SK-N-SH treated with all-trans-retinoic acid at 6 μM for 48 hours (cell line): ENCODE results near the gene ATXN10.

ENCODE experiments used
- ATAC-seq: fragments of 200-7000 bp; cut with Tn5 transposase; 3 replicates; pipeline ENCODE4 v1.9.1; 2020; ENCODE audit warnings: mild to moderate bottlenecking, moderate library complexity
- ARNTL ChIP-seq: fragments of 450-650 bp; formaldehyde crosslinking; IDR thresholded peaks from 2 replicates; pipeline ENCODE4 v1.5.0; 2020; ENCODE audit warnings: low read depth, mild to moderate bottlenecking, moderate library complexity, borderline replicate concordance
- CSDC2 ChIP-seq: fragments of 250-450 bp; sonication (Bioruptor Pico); IDR thresholded peaks from 2 replicates; pipeline ENCODE4 v1.5.0; 2020; ENCODE audit warnings: mild to moderate bottlenecking, moderate library complexity
- CSRNP3 ChIP-seq: fragments of 250-450 bp; sonication (Bioruptor Pico); IDR thresholded peaks from 2 replicates; pipeline ENCODE4 v1.5.1; 2021; ENCODE audit warnings: mild to moderate bottlenecking, moderate library complexity
- ESRRG ChIP-seq: fragments of 250-450 bp; sonication (Bioruptor Pico); IDR thresholded peaks from 2 replicates; pipeline ENCODE4 v1.6.1; 2021; ENCODE audit warnings: mild to moderate bottlenecking
- GLIS3 ChIP-seq: fragments of 250-450 bp; sonication (Bioruptor Pico); IDR thresholded peaks from 2 replicates; pipeline ENCODE4 v1.5.0; 2020; ENCODE audit warnings: mild to moderate bottlenecking, moderate library complexity
- OSR1 ChIP-seq: fragments of 250-450 bp; sonication (Bioruptor Pico); IDR thresholded peaks from 2 replicates; pipeline ENCODE4 v1.8.0; 2022; ENCODE audit warnings: moderate library complexity, mild to moderate bottlenecking, inconsistent platforms
- POU6F1 ChIP-seq: fragments of 250-450 bp; sonication (Bioruptor Pico); IDR thresholded peaks from 2 replicates; pipeline ENCODE4 v1.8.0; 2021; ENCODE audit warnings: low read depth, mild to moderate bottlenecking, moderate library complexity, borderline replicate concordance
- PPARA ChIP-seq: fragments of 250-450 bp; sonication (Bioruptor Pico); IDR thresholded peaks from 2 replicates; pipeline ENCODE4 v1.5.0; 2020; ENCODE audit warnings: mild to moderate bottlenecking, borderline replicate concordance
- RARB ChIP-seq: fragments of 250-450 bp; sonication (Bioruptor Pico); IDR thresholded peaks from 2 replicates; pipeline ENCODE4 v1.8.0; 2021; ENCODE audit warnings: mild to moderate bottlenecking, moderate library complexity
- SNAI2 ChIP-seq: fragments of 250-450 bp; sonication (Bioruptor Pico); IDR thresholded peaks from 2 replicates; pipeline ENCODE4 v1.5.0; 2020; ENCODE audit warnings: mild to moderate bottlenecking, moderate library complexity
- TOX ChIP-seq: fragments of 250-450 bp; sonication (Bioruptor Pico); IDR thresholded peaks from 2 replicates; pipeline ENCODE4 v1.8.0; 2021; ENCODE audit warnings: mild to moderate bottlenecking, moderate library complexity, borderline replicate concordance
- TSHZ2 ChIP-seq: fragments of 250-450 bp; sonication (Bioruptor Pico); IDR thresholded peaks from 2 replicates; pipeline ENCODE4 v1.5.0; 2020; ENCODE audit warnings: mild to moderate bottlenecking, moderate library complexity
- ZC3H10 ChIP-seq: fragments of 250-450 bp; sonication (Bioruptor Pico); IDR thresholded peaks from 2 replicates; pipeline ENCODE4 v1.5.1; 2021; ENCODE audit warnings: mild to moderate bottlenecking, moderate library complexity
- ZFP3 ChIP-seq: fragments of 250-450 bp; sonication (Bioruptor Pico); IDR thresholded peaks from 2 replicates; pipeline ENCODE4 v1.5.0; 2020; ENCODE audit warnings: mild to moderate bottlenecking, moderate library complexity
- ZFP30 ChIP-seq: fragments of 450-650 bp; formaldehyde crosslinking; IDR thresholded peaks from 2 replicates; pipeline ENCODE4 v1.5.0; 2022; ENCODE audit warnings: mild to moderate bottlenecking, moderate library complexity
- ZNF565 ChIP-seq: fragments of 450-650 bp; formaldehyde crosslinking; conservative IDR thresholded peaks from 2 replicates; pipeline ENCODE4 v1.5.0; 2020; ENCODE audit warnings: low read depth, mild to moderate bottlenecking, moderate library complexity
- ZNF70 ChIP-seq: fragments of 450-650 bp; formaldehyde crosslinking; IDR thresholded peaks from 2 replicates; pipeline ENCODE4 v1.5.0; 2020; ENCODE audit warnings: mild to moderate bottlenecking, moderate library complexity
- ZNF8 ChIP-seq: fragments of 450-650 bp; formaldehyde crosslinking; IDR thresholded peaks from 2 replicates; pipeline ENCODE4 v1.5.0; 2020; ENCODE audit warnings: mild to moderate bottlenecking, moderate library complexity
- TF ChIP-seq, protein P1 (sequence below): fragments of 250-450 bp; sonication (Bioruptor Pico); IDR thresholded peaks from 2 replicates; pipeline ENCODE4 v1.8.0; 2020; ENCODE audit warnings: mild to moderate bottlenecking, moderate library complexity, borderline replicate concordance
- TF ChIP-seq, protein P2 (sequence below): fragments of 250-450 bp; sonication (Bioruptor Pico); IDR thresholded peaks from 2 replicates; pipeline ENCODE4 v1.5.1; 2020; ENCODE audit warnings: low read depth, mild to moderate bottlenecking, moderate library complexity

ATXN10 gene

GRCh38 chr22:45645526-45646414 is 25.9 kb upstream of the ATXN10 start:
- TF ChIP-seq ZC3H10 (CRISPR knock-in tag) = no peak
- TF ChIP-seq ARNTL (CRISPR knock-in tag) = 0 out of 2 replicates have a peak, but pooled peaks have one; percentile 22
- TF ChIP-seq, all 23 proteins: peak for 1
- peak; percentile 98 for ATAC-seq

DNA sequence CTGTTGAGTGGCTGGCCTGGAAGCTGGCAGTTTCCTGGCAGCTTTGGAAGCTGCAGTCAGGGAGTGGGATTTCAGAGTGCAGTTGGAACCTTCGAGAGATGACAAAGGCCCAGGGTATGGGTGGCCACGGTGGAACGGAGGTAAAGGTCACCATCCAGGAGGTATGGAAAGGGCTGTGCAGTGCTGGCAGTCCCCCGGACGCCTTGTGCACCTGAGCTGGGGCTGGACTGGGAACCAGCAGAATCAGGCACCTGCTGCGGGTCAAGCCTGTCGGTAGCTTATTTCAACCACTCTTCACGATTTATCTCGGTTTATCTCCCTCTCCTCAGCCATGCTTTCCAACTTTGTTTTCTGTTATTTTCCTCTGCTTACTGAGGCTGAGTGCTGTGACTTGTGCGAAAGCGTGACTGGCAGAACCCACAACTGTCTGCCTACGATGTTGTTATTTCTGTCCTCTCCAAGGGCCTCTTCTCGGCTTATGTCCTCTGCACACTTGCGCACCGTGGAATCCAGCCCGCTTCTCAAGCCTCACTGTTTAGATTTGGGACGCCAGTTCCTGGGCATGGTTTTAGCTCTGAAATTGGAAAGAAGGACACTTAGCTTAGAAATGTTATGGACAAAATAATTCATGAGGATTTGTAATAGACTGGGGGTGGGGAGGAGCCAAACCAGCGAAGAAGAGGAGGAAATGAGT is 24.0 kb upstream of the ATXN10 start:
- ATAC-seq = no peak
- TF ChIP-seq SNAI2 (CRISPR knock-in tag) (no peak), ZFP30 (CRISPR knock-in tag) (no peak), ZNF565 (CRISPR knock-in tag) (no peak), ARNTL (CRISPR knock-in tag) (no peak), CSDC2 (no peak), ZC3H10 (CRISPR knock-in tag) (no peak), ZNF70 (CRISPR knock-in tag) (no peak), CSRNP3 (CRISPR knock-in tag) (no peak), POU6F1 (CRISPR knock-in tag) (no peak), RARB (CRISPR knock-in tag) (no peak), ZNF8 (no peak), ESRRG (no peak)
- TF ChIP-seq, protein P1, sequence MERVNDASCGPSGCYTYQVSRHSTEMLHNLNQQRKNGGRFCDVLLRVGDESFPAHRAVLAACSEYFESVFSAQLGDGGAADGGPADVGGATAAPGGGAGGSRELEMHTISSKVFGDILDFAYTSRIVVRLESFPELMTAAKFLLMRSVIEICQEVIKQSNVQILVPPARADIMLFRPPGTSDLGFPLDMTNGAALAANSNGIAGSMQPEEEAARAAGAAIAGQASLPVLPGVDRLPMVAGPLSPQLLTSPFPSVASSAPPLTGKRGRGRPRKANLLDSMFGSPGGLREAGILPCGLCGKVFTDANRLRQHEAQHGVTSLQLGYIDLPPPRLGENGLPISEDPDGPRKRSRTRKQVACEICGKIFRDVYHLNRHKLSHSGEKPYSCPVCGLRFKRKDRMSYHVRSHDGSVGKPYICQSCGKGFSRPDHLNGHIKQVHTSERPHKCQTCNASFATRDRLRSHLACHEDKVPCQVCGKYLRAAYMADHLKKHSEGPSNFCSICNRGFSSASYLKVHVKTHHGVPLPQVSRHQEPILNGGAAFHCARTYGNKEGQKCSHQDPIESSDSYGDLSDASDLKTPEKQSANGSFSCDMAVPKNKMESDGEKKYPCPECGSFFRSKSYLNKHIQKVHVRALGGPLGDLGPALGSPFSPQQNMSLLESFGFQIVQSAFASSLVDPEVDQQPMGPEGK = no peak
- TF ChIP-seq, protein P2, sequence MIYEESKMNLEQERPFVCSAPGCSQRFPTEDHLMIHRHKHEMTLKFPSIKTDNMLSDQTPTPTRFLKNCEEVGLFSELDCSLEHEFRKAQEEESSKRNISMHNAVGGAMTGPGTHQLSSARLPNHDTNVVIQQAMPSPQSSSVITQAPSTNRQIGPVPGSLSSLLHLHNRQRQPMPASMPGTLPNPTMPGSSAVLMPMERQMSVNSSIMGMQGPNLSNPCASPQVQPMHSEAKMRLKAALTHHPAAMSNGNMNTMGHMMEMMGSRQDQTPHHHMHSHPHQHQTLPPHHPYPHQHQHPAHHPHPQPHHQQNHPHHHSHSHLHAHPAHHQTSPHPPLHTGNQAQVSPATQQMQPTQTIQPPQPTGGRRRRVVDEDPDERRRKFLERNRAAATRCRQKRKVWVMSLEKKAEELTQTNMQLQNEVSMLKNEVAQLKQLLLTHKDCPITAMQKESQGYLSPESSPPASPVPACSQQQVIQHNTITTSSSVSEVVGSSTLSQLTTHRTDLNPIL = no peak

DNA sequence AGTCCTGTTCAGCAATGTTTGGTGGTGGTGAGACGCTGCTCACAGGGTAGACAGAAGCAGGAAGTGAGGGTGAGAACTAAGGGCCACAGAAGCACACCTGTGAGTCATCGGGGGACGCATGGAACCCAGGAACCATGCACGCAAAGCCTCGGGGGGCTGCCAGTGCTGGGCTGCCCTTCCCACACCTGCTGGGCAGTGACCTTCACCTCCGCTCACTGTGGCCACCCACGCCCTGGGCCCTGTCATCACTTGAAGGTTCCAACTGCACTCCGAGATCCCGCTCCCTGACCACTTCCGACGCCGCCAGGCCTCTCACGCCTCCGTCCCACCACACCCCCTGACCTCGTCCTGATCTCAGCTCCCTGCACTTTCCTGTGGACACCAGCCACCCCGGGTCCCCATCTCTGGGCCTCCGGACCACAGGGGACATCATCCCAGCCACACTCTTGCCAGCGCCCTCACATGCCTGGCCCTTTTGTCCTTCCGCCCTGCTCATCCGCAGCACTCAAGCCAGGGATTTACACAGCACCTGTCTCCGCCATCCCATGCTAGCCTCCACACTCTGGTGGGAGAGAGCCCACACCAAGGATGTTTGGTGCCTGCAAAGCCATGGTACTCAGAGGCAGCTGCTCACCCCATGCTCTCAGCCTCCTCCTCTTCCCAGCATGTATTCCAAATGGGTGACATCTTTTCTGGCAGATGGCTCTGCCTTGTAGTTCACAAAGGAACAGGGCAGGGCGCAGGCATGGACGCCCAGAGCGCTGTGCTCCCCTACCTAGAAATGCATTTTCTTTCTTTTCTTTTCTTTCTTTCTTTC is 23.1 kb upstream of the ATXN10 start:
- no peak for ATAC-seq
- TF ChIP-seq, protein P1 = no peak
- TF ChIP-seq OSR1 (CRISPR knock-in tag) (no peak), RARB (CRISPR knock-in tag) (no peak), ZFP3 (CRISPR knock-in tag) (no peak), TOX (CRISPR knock-in tag) (no peak), GLIS3 (CRISPR knock-in tag) (no peak), ZNF565 (CRISPR knock-in tag) (no peak), SNAI2 (CRISPR knock-in tag) (no peak), PPARA (no peak), CSRNP3 (CRISPR knock-in tag) (no peak), TSHZ2 (CRISPR knock-in tag) (no peak)
- TF ChIP-seq, protein P2 = no peak
